SJCRH30 (cell line): ENCODE data around the gene LRRC4B. TPM values are rescaled to one million over a fixed set of nuclear protein-coding genes. Genes with fewer than 3 reads are reported as not detected.

Experiments used
- DNase-seq, 2 experiments: peaks; one replicate each; pipeline ENCODE4 v3.0.0-alpha.2; 2015 to 2020
- H3K27ac ChIP-seq: fragments of 250-450 bp; sonication (Bioruptor Pico); 2 replicates; pipeline ENCODE4 v1.5.1; 2020; ENCODE audit warnings: mild to moderate bottlenecking, moderate library complexity
- H3K27me3 ChIP-seq: fragments of 250-450 bp; sonication (Bioruptor Pico); 2 replicates; pipeline ENCODE4 v1.5.1; 2020; ENCODE audit warnings: mild to moderate bottlenecking, moderate library complexity
- H3K36me3 ChIP-seq: fragments of 250-450 bp; sonication (Bioruptor Pico); 2 replicates; pipeline ENCODE4 v1.5.1; 2020; ENCODE audit warnings: mild to moderate bottlenecking, moderate library complexity
- H3K4me1 ChIP-seq: fragments of 250-450 bp; sonication (Bioruptor Pico); 2 replicates; pipeline ENCODE4 v1.5.1; 2020; ENCODE audit warnings: mild to moderate bottlenecking, moderate library complexity
- H3K4me3 ChIP-seq: fragments of 250-450 bp; sonication (Bioruptor Pico); 2 replicates; pipeline ENCODE4 v1.5.1; 2020; ENCODE audit warnings: mild to moderate bottlenecking, moderate library complexity
- H3K9me3 ChIP-seq: fragments of 250-450 bp; sonication (Bioruptor Pico); replicated peaks from 2 replicates; pipeline ENCODE4 v1.5.1; 2020; ENCODE audit warnings: mild to moderate bottlenecking, moderate library complexity
- total RNA-seq: library from RNA; depleted of rRNA; stranded (reverse); fragments of >200 nt; shearing (Covaris generic); gene quantifications from 2 replicates; pipeline ENCODE4 v1.2.3, GENCODE V29; 2014

The LRRC4B gene
- total RNA-seq, 1 experiment from 2014 or later: 0.02 TPM

DNA sequence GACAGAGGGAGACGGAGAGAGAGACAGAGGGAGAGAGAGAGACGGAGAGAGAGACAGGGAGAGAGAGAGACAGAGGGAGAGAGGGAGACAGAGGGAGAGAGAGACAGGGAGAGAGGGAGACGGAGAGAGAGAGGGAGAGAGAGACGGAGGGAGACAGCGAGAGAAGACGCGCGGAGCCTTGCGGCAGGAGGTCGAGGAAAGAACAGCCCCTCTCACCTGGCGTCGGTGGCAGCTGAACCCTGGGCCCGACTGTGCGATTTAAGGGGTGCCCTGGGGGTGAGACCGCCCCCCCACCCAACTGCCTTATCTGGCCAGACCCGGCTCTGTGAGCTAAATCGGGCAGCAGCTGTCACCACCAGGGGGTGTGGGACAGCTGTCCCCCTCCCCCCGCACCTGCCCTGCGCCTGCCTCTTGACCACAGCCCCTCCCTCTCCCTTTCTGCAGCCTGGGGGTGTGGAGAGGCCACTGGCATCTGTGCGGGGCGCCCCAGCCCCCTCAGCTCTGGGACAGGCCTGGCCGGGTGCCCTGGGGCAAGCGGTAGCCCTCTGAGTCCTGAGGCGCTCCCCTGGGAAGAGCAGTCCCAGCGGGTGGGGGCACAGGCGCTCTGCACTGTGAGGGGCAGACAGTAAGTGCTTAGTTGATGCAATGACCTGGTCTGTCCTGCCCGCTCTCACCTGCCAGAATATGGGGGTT lies 68.0 kb downstream of the LRRC4B start:
- Histone ChIP-seq H3K27me3 (no peaks in the 10 kb centered on the region), H3K4me3 (peak overlapping the region; percentile 69), H3K27ac (peak overlapping the region; percentile 85), H3K36me3 (no peaks in the 10 kb centered on the region), H3K9me3 (no peaks in the 10 kb centered on the region), H3K4me1 (peaks cover 26% of the 10 kb centered on the region)
- DNase-seq: peak; percentile 97 to 98

DNA sequence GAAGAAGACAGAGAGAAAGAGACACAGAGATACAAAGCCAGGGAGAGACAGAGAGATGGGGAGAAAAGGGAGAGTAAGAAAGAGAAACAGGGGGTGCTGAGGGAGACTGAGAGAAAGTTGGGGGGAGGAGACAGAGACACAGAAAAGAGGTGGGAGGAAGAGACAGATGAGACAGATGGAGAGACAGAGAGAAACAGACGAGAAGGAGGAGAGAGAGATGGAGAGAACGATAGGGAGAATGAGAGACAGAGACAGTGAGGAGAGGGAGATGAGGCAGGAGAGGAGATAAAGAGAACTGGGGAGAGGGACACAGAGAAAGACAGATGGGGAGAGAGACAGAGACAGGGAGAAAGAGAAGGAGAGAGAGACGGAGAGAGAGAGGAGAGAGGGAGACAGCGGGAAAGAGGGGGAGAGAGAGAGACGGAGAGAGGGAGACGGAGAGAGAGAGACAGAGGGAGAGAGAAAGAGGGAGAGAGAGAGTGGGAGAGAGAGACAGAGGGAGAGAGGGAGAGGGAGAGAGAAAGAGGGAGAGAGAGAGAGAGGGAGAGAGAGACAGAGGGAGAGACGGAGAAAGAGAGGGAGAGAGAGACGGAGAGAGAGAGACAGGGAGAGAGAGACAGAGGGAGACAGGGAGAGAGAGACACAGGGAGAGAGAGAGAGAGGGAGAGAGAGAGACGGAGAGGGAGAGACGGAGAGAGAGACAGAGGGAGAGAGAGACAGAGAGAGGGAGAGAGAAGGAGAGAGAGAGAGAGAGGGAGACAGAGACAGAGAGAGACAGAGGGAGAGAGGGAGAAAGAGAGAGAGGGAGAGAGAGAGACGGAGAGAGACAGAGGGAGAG lies 69.8 kb downstream of the LRRC4B start:
- H3K4me1 ChIP-seq: peaks cover 26% of the 10 kb centered on the region
- DNase-seq: peak in 1 of 2 experiments; percentile 47
- peak overlapping the region; percentile 69 for H3K4me3 ChIP-seq
- H3K27me3 ChIP-seq: no peaks in the 10 kb centered on the region
- no peaks in the 10 kb centered on the region for H3K36me3 ChIP-seq
- H3K9me3 ChIP-seq: no peaks in the 10 kb centered on the region
- peak overlapping the region; percentile 42 for H3K27ac ChIP-seq

DNA sequence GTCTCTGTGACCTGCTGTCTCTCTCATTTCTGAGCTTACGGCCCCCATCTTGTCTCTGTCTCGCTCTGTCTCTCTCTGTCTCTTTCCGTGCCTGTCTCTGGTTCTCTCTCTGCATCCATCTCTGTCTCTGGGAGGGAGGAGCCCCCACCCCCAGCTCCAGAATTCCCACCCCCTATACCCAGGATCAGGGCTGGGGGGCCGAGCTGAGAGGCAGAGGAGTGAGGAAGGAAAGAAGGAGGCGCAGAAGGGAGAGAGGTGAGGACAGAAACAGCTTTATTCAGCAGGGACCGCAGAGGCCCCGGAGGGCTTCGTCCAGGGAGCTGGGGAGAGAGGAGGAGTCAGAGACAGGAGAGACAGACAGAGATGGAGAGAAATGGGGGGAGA lies 71.2 kb downstream of the LRRC4B start:
- Histone ChIP-seq H3K36me3 (no peaks in the 10 kb centered on the region), H3K9me3 (no peaks in the 10 kb centered on the region), H3K4me3 (peak overlapping the region; percentile 69), H3K27ac (peak overlapping the region; percentile 52), H3K27me3 (no peaks in the 10 kb centered on the region), H3K4me1 (peaks cover 21% of the 10 kb centered on the region)
- DNase-seq: peak in 1 of 2 experiments; percentile 58

DNA sequence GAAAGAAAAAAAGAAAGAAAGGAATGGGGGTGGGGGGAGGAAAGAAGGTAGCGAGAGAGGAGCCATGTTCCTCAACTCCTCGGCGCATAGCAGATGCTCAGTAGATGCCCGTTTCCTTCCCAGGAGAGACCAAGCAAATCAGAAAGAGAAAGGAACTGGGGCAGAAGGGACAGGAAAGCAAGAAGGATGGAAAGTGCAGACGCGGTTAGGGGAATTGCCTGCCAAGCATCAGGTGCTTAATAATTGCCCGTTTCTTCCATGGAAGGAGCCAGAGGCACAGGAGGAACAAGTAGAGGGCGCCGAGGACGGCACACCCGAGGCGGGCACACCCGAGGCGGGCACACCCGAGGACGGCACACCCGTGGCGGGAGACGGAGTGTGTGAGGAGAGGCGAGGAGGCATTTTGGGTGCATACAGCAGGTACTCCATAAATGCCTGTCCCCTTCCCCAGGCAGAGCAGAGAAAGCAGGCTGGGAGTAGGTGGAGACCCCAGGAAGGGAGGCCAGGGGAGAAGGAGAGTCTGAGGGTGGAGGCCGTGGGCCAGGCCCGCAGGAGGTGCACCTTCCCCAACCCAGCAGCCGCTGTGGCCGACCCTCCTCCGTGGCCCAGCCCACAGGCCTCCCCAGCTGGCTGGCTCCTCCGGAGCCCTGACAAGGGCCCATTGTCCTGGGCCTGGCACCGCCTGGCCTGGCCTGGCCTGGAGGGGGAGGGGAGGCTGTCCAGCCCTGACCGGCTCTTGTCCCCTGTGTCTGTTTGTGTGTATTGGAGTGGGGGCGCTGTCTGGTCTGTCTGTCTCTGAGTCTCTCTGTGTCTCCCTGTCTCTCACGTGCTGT lies 71.8 kb downstream of the LRRC4B start:
- Histone ChIP-seq H3K27me3 (no peaks in the 10 kb centered on the region), H3K36me3 (no peaks in the 10 kb centered on the region), H3K4me1 (peaks cover 21% of the 10 kb centered on the region), H3K4me3 (peak overlapping the region; percentile 69), H3K27ac (peak overlapping the region; percentile 52), H3K9me3 (no peaks in the 10 kb centered on the region)
- peak; percentile 90 to 93 for DNase-seq

DNA sequence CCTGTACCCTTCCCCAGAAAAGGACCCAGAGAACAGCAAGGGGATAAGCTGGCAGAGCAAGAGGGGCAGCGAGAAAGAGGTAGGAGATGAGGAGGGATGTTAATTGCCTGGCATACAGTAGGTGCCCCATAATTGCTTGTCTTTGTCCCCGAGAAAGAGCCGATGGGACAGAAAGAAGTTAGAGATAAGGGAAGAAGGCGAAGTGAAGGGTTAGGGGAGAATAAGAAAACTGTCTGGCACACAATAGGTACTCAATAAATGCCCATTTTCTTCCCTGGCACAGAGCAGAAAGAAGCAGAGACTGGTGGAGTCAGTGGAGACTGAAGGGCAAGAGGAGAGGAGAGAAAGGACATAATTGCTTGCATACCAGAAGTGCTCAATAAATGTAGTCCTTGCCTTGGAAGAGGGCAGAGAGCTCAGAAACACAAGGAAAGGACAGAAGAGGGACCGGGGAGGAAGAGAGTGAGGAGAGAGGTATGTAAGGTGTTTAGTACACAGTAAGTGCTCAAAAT lies 73.2 kb downstream of the LRRC4B start:
- DNase-seq: no peak
- no peaks in the 10 kb centered on the region for H3K9me3 ChIP-seq
- peaks cover 24% of the 10 kb centered on the region for H3K4me1 ChIP-seq
- H3K27me3 ChIP-seq: no peaks in the 10 kb centered on the region
- H3K36me3 ChIP-seq: no peaks in the 10 kb centered on the region
- no peak overlapping the region for H3K4me3 ChIP-seq
- H3K27ac ChIP-seq: no peak overlapping the region

DNA sequence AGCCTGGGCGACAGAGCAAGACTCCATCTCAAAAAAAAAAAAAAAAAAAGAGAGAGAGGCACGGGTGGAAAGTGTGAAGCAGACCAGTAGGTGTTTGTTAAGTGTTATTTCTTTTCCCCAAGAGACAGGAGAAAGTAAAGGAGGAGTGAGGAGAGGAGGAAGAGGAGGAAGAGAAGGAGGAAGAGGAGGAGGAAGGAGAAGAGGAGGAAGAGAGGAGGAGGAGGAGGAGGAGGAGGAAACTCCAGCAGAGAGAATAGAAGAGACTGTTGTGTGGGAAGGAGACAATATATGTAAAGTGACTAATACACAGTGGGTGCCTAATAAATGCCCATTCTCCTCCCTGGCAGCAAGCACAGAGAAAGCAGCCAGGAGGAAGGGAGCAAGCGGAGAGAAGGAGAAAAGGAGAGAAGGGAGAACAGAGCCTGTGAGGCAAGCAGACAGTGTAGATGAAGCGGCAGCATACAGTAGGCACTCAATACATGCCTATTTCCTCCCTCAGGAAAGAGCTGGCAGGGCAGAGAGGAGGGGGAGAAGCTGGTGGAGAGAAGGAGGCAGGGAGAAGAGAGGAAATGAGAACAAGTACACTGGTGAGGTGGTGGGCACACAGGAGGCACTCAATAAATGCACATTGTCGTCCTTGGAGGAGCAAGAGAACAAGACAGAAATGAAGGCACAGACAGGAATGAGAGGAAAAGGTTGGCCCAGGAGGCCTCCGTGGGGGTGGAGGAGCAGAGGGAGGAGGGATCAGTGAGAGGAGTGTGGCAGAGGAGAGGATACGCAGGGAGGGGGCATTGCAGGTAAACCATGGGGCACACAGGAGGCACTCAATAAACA lies 73.8 kb downstream of the LRRC4B start:
- DNase-seq: no peak
- Histone ChIP-seq H3K36me3 (no peaks in the 10 kb centered on the region), H3K27me3 (no peaks in the 10 kb centered on the region), H3K9me3 (no peaks in the 10 kb centered on the region), H3K4me3 (no peak overlapping the region), H3K27ac (no peak overlapping the region), H3K4me1 (peaks cover 29% of the 10 kb centered on the region)

DNA sequence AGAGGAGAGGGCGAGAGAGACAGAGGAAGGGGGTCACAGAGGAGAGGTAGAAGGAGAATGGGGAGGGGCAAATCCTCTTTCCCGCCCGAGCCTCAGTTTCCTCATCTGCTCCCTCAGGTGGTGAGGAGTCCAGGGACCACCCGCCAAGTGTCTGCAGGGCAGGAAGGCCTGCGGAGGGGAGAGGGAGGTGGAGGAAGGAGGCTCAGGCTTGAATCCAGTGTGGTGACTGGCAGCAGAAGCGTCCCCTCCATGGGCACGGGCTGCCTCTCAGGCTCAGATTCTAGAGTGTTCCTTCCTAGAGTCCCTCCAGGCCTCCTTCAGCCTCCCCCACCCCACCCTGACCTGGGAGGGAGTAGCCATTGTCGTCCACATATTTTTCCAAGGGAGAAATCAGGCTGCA lies 75.1 kb downstream of the LRRC4B start:
- no peak for DNase-seq
- Histone ChIP-seq H3K27ac (no peak overlapping the region), H3K9me3 (no peaks in the 10 kb centered on the region), H3K27me3 (no peaks in the 10 kb centered on the region), H3K4me1 (peaks cover 34% of the 10 kb centered on the region), H3K4me3 (no peak overlapping the region), H3K36me3 (no peaks in the 10 kb centered on the region)

DNA sequence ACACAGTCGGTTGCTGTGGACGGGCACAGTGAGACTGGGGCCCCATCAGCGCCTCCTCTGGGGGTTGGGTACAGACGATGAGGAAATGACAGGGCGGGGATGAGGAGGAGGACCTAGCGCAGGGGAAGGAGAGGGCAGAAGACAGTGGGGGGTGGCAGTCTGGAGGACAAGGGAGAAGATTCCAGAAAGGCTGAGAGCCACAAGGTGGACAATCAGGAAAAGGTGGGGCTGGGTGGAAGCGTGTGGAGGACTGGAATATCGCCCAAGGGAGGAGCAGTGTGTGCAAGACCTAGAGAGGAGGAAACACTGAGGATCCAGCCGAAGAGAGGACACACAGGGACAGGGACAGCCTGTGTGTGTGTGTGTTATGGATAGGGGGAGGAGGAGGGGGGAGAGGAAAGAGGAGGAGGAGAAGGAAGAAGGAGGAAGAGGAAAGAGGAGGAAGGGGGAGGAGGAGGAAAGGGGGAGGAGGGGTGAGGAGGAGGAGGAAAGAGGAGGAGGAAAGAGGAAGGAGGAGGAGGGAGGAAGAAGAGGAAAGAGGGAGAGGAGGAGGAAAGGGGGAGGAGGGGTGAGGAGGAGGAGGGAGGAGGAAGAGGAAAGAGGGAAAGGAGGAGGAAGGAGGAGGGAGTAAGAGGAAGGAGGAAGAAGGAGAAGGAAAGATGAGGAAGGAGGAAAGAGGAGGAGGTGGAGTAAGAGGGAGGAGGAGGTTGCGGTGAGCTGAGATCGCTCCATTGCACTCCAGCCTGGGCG lies 75.8 kb downstream of the LRRC4B start:
- peaks cover 4% of the 10 kb centered on the region for H3K36me3 ChIP-seq
- no peaks in the 10 kb centered on the region for H3K9me3 ChIP-seq
- peak in 1 of 2 experiments; percentile 46 for DNase-seq
- H3K4me1 ChIP-seq: peaks cover 34% of the 10 kb centered on the region
- H3K4me3 ChIP-seq: no peak overlapping the region
- H3K27me3 ChIP-seq: no peaks in the 10 kb centered on the region
- no peak overlapping the region for H3K27ac ChIP-seq

DNA sequence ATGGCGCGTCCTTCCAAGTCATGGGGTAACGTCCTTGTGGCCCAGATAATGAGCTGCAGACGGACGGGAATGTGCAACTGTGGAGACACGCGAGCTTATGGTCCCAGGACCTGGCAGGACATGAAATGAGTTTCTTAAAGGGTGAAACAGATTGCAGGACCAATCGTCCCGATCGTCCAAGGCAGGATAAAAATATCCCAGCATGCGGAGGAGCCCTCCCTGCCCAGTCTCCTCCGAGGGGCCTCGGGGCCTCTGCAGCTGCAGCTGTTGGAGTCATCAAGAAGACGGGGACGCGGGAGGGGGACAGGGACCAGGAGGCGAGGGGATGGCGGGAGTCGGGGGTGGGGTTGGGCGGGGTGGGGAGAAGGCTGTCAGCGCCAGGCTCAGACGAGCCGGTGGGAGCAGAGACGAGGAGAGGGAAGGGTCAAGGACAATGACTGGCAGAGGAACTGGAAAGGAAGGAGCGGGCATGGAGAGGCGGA lies 77.2 kb downstream of the LRRC4B start:
- Histone ChIP-seq H3K27ac (peak overlapping the region; percentile 86), H3K36me3 (peaks cover 19% of the 10 kb centered on the region), H3K27me3 (no peaks in the 10 kb centered on the region), H3K4me3 (peak overlapping the region; percentile 44), H3K4me1 (peaks cover 29% of the 10 kb centered on the region), H3K9me3 (no peaks in the 10 kb centered on the region)
- peak; percentile 95 to 97 for DNase-seq

DNA sequence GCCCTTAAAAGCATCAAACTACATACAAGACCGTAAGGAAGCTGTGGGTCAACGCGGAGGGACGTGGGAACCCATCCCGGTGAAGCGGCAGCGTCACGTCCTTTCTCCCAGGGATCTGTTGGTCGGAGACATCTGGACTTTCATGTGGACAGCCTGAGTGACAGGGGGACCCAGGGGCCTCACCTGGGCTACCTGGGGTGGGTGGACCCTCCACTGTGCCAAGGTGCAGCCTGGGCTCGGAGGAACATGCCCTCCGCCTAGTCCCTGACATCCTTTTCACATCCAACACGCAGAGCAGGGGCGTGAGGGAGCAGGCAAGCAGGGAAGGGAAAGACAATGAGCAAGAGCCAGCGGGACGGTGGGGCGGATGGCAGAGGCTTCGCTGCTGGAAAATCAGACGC lies 77.8 kb downstream of the LRRC4B start:
- Histone ChIP-seq H3K27ac (peak overlapping the region; percentile 86), H3K4me1 (peaks cover 28% of the 10 kb centered on the region), H3K9me3 (no peaks in the 10 kb centered on the region), H3K27me3 (no peaks in the 10 kb centered on the region), H3K36me3 (peaks cover 22% of the 10 kb centered on the region), H3K4me3 (peak overlapping the region; percentile 44)
- DNase-seq: peak; percentile 42 to 51

DNA sequence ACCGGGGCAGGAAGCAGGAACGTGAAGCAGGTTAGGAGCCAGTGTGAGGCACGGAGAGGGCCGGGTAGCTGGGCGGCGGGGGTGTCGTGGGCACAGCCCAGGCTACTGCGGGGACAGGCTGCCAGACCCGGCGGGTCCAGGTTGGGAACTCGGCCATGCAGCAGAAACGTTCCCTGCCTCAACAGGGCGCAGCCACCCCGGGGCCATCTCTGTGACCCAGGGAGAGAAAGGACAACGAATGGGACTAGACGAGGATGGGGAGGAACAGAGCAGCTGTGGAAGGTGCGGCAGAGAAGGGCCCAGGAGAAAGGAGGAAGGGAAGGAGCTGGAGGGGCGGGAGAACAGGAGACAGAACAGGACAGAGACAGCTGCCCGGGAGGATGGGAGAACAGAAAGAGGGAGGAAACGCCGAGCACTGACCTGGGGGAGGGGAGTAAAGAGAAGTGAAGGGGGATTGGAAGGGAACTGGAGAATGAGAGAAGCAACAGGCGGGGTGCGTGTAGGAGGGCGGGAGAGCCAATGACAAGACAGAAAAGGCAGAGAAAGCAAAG lies 78.7 kb downstream of the LRRC4B start:
- Histone ChIP-seq H3K27ac (peak overlapping the region; percentile 86), H3K9me3 (no peaks in the 10 kb centered on the region), H3K27me3 (no peaks in the 10 kb centered on the region), H3K4me3 (peak overlapping the region; percentile 28; the same call in 1 of the 2 replicates), H3K4me1 (peaks cover 28% of the 10 kb centered on the region), H3K36me3 (peaks cover 22% of the 10 kb centered on the region)
- peak; percentile 95 to 98 for DNase-seq

DNA sequence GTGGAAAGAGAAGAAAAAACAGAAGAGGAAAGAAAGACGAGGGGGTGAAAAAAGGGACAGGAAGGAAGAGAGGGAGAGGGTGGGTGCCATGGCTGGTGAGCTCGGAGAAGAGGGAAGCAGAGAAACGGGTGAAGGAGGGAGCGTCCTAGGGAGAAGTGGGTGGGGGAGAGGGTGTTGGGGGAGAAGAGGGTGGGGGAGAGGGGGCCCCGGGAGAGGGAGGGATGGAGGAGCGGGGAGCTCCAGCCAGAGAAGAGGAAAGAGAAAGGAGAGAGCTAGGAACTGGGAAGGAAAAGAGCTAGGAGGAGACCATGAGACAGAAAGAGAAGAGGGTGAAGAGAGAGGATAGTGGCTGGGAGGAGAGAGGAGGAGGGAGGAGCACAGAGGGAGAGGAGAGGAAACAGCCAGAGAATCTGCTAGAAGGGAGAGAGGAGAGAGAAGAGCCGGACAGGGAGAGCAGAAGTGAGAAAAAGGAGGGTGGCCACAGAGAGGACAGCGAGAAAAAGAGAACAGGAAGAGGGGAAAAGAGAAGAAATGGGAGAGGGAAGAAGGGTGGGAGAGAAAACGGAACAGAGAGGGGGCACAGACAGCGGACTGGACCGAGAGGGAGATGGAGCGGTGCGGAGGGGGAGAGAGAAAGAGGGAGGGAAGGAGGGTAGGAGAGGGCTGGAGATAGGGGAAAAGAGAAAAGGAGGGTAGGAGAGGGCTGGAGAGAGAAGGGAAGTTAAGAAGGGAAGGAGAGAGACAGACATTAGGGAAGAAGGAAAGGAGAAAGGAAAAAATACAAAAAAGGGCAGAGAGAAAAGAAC lies 79.6 kb downstream of the LRRC4B start:
- Histone ChIP-seq H3K4me3 (no peak overlapping the region), H3K4me1 (peaks cover 28% of the 10 kb centered on the region), H3K27me3 (no peaks in the 10 kb centered on the region), H3K36me3 (peaks cover 22% of the 10 kb centered on the region), H3K27ac (peak overlapping the region; percentile 86), H3K9me3 (no peaks in the 10 kb centered on the region)
- no peak for DNase-seq
